Measurements from ENCODE around the gene RRP36. TPM values are rescaled to one million over a fixed set of nuclear protein-coding genes. Genes with fewer than 3 reads are reported as not detected.

The RRP36 gene
- 77.8 and 93.3 TPM in 2 replicates for total RNA-seq (ENCODE audit: low replicate concordance)

GRCh38 chr6:43021270-43022047, at the start of gene RRP36:
RRP36 (plus strand) TSS chr6:43021623; CDS start chr6:43021655, 32 bp downstream.
- no peaks in the 10 kb centered on the region for H3K9me3 Mint-ChIP-seq
- peaks cover 8% of the 10 kb centered on the region for H3K36me3 Mint-ChIP-seq
- peaks cover 4% of the 10 kb centered on the region for H3K4me1 ChIP-seq
- H3K27me3 ChIP-seq = no peaks in the 10 kb centered on the region
- H3F3A ChIP-seq (ENCODE audit: low read depth) = peaks cover 31% of the 10 kb centered on the region
- H3K27me3 Mint-ChIP-seq (ENCODE audit: insufficient read depth, low read depth) = peaks cover 7% of the 10 kb centered on the region
- TF ChIP-seq EZH2phosphoT487 (IDR thresholded peaks at IDR 0.05) = no peak
- no peak for TF ChIP-seq CTCF (IDR thresholded peaks at IDR 0.05)
- no peak for TF ChIP-seq EZH2 (IDR thresholded peaks at IDR 0.05)
- no peaks in the 10 kb centered on the region for H3K9me3 ChIP-seq (ENCODE audit: low read depth)
- peak within 1 kb of the TSS; percentile 69 for H3K27ac Mint-ChIP-seq
- H3K4me1 Mint-ChIP-seq = peaks cover 5% of the 10 kb centered on the region
- peak within 1 kb of the TSS; percentile 45 for H2AFZ ChIP-seq (replicated peaks)
- DNase-seq (ENCODE audit: low spot score) = peak; percentile 86
- peak within 1 kb of the TSS; percentile 76 for H3K9ac ChIP-seq
- H3K36me3 ChIP-seq = no peaks in the 10 kb centered on the region
- H3K27ac ChIP-seq = peak within 1 kb of the TSS; percentile 57
- H3K79me2 ChIP-seq (ENCODE audit: low read depth) = peaks cover 50% of the 10 kb centered on the region
- peak within 1 kb of the TSS; percentile 99 for H3K4me3 Mint-ChIP-seq
- peaks cover 7% of the 10 kb centered on the region for H4K20me1 ChIP-seq (ENCODE audit: low read depth)
- H3K4me3 ChIP-seq = peak within 1 kb of the TSS; percentile 91
- peak within 1 kb of the TSS; percentile 84 for H3K4me2 ChIP-seq

GRCh38 chr6:42971746-42972327, 49.6 kb upstream of the RRP36 start:
- H3F3A ChIP-seq (ENCODE audit: low read depth) = no peaks in the 10 kb centered on the region
- Mint-ChIP-seq H3K4me1 (peaks cover 4% of the 10 kb centered on the region), H3K27me3 (ENCODE audit: insufficient read depth, low read depth) (no peaks in the 10 kb centered on the region), H3K36me3 (peaks cover 9% of the 10 kb centered on the region), H3K27ac (peak overlapping the region; percentile 27), H3K9me3 (no peaks in the 10 kb centered on the region), H3K4me3 (no peak overlapping the region)
- H3K4me1 ChIP-seq = no peaks in the 10 kb centered on the region
- H3K9ac ChIP-seq = no peak overlapping the region
- no peaks in the 10 kb centered on the region for H3K36me3 ChIP-seq
- H3K27me3 ChIP-seq = no peaks in the 10 kb centered on the region
- no peak overlapping the region for H3K4me3 ChIP-seq
- H3K27ac ChIP-seq = no peak overlapping the region
- no peak overlapping the region for H2AFZ ChIP-seq (replicated peaks)
- no peak for TF ChIP-seq EZH2phosphoT487 (IDR thresholded peaks at IDR 0.05)
- no peak for TF ChIP-seq EZH2 (IDR thresholded peaks at IDR 0.05)
- TF ChIP-seq CTCF (IDR thresholded peaks at IDR 0.05) = no peak
- DNase-seq (ENCODE audit: low spot score) = no peak
- H3K4me2 ChIP-seq = no peak overlapping the region
- no peaks in the 10 kb centered on the region for H3K9me3 ChIP-seq (ENCODE audit: low read depth)
- no peaks in the 10 kb centered on the region for H4K20me1 ChIP-seq (ENCODE audit: low read depth)
- no peaks in the 10 kb centered on the region for H3K79me2 ChIP-seq (ENCODE audit: low read depth)

GRCh38 chr6:42973926-42974325, 47.5 kb upstream of the RRP36 start:
- no peaks in the 10 kb centered on the region for H3K36me3 ChIP-seq
- H3K27ac ChIP-seq = no peak overlapping the region
- H3K4me2 ChIP-seq = no peak overlapping the region
- no peaks in the 10 kb centered on the region for H3K27me3 ChIP-seq
- Mint-ChIP-seq H3K27me3 (ENCODE audit: insufficient read depth, low read depth) (peaks cover 4% of the 10 kb centered on the region), H3K4me3 (no peak overlapping the region), H3K36me3 (peaks cover 9% of the 10 kb centered on the region), H3K9me3 (no peaks in the 10 kb centered on the region), H3K27ac (no peak overlapping the region), H3K4me1 (peaks cover 9% of the 10 kb centered on the region)
- no peaks in the 10 kb centered on the region for H3F3A ChIP-seq (ENCODE audit: low read depth)
- H3K79me2 ChIP-seq (ENCODE audit: low read depth) = peaks cover 12% of the 10 kb centered on the region
- no peak overlapping the region for H3K4me3 ChIP-seq
- H3K4me1 ChIP-seq = peaks cover 6% of the 10 kb centered on the region
- TF ChIP-seq EZH2phosphoT487 (IDR thresholded peaks at IDR 0.05) = no peak
- no peak for TF ChIP-seq EZH2 (IDR thresholded peaks at IDR 0.05)
- TF ChIP-seq CTCF (IDR thresholded peaks at IDR 0.05) = no peak
- peaks cover 4% of the 10 kb centered on the region for H4K20me1 ChIP-seq (ENCODE audit: low read depth)
- no peak overlapping the region for H3K9ac ChIP-seq
- no peak overlapping the region for H2AFZ ChIP-seq (replicated peaks)
- DNase-seq (ENCODE audit: low spot score) = no peak
- no peaks in the 10 kb centered on the region for H3K9me3 ChIP-seq (ENCODE audit: low read depth)

Measured in neural progenitor cell (in vitro differentiated cells).